NB4 (cell line): ENCODE measurements around the gene SELENOK.

ENCODE experiments used
- MAX ChIP-seq: IDR thresholded peaks from 2 replicates; pipeline ENCODE4 v1.6.1; 2011; ENCODE audit warnings: low read depth, low read length
- POLR2A ChIP-seq: IDR thresholded peaks from 2 replicates; pipeline ENCODE4 v1.6.1; 2011; ENCODE audit warnings: mild to moderate bottlenecking; ENCODE audit not compliant: insufficient read length; ENCODE audit errors: extremely low read depth
- TF ChIP-seq, protein P1 (sequence below): IDR thresholded peaks from one replicate; pipeline ENCODE4 v1.5.1; 2012; ENCODE audit warnings: low read depth, low read length

- TF ChIP-seq, protein P1, sequence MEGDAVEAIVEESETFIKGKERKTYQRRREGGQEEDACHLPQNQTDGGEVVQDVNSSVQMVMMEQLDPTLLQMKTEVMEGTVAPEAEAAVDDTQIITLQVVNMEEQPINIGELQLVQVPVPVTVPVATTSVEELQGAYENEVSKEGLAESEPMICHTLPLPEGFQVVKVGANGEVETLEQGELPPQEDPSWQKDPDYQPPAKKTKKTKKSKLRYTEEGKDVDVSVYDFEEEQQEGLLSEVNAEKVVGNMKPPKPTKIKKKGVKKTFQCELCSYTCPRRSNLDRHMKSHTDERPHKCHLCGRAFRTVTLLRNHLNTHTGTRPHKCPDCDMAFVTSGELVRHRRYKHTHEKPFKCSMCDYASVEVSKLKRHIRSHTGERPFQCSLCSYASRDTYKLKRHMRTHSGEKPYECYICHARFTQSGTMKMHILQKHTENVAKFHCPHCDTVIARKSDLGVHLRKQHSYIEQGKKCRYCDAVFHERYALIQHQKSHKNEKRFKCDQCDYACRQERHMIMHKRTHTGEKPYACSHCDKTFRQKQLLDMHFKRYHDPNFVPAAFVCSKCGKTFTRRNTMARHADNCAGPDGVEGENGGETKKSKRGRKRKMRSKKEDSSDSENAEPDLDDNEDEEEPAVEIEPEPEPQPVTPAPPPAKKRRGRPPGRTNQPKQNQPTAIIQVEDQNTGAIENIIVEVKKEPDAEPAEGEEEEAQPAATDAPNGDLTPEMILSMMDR: no peak
- TF ChIP-seq POLR2A: no peak
- TF ChIP-seq MAX: no peak
These were observed 49.0 kb upstream of the SELENOK start for GRCh38 chr3:53940623-53941022.
